SW480 (cell line): ENCODE data around the gene GRIK4.
"Not testable (repeated sequence)": the region's sequence is repeated elsewhere in the genome, so short reads cannot be mapped to it uniquely, and the experiment has no call there.

Experiments
- DNase-seq: peaks from one replicate; pipeline ENCODE4 v3.0.0-alpha.2; 2016; ENCODE audit warnings: low spot score

The GRIK4 gene

GRCh38 chr11:120746376-120746775 is 234.8 kb downstream of the GRIK4 start:
- no peak for DNase-seq

GRCh38 chr11:120746836-120747609 is 235.5 kb downstream of the GRIK4 start:
- no peak for DNase-seq

- no peak for DNase-seq
These were observed 236.6 kb downstream of the GRIK4 start for GRCh38 chr11:120747850-120748814.

- DNase-seq = no peak
These were observed 237.8 kb downstream of the GRIK4 start for GRCh38 chr11:120749395-120749794.

GRCh38 chr11:120750647-120751549 is 239.3 kb downstream of the GRIK4 start:
- no peak for DNase-seq

- no peak for DNase-seq
These were observed 240.0 kb downstream of the GRIK4 start for GRCh38 chr11:120751550-120751949.

- no peak for DNase-seq
These were observed 241.1 kb downstream of the GRIK4 start for GRCh38 chr11:120752668-120753067.

- DNase-seq = peak; percentile 13
These were observed 245.4 kb downstream of the GRIK4 start for GRCh38 chr11:120756931-120757330.

- DNase-seq = no peak
These were observed 247.5 kb downstream of the GRIK4 start for GRCh38 chr11:120759046-120759445.

GRCh38 chr11:120765710-120766109 is 254.2 kb downstream of the GRIK4 start:
- DNase-seq = not testable (repeated sequence)

- no peak for DNase-seq
These were observed 254.8 kb downstream of the GRIK4 start for GRCh38 chr11:120766318-120766717.

GRCh38 chr11:120768949-120769348 is 257.4 kb downstream of the GRIK4 start:
- no peak for DNase-seq

GRCh38 chr11:120769906-120770305 is 258.4 kb downstream of the GRIK4 start:
- DNase-seq = no peak

- no peak for DNase-seq
These were observed 260.1 kb downstream of the GRIK4 start for GRCh38 chr11:120771551-120772060.

GRCh38 chr11:120773501-120774031 is 262.0 kb downstream of the GRIK4 start:
- peak; percentile 70 for DNase-seq

- no peak for DNase-seq
These were observed 263.2 kb downstream of the GRIK4 start for GRCh38 chr11:120774591-120775386.

GRCh38 chr11:120775986-120776951 is 264.7 kb downstream of the GRIK4 start:
- no peak for DNase-seq

- DNase-seq = no peak
These were observed 267.3 kb downstream of the GRIK4 start for GRCh38 chr11:120778685-120779490.
